Spleen (tissue), 7 donors: ENCODE measurements around the gene ZIC1.

Source experiments
- CTCF ChIP-seq, 11 experiments: fragments of 200-600 bp in 7 of 11; fragments of 450-650 bp in 4 of 11; sonication (generic) in 4 of 11; IDR thresholded peaks in 8 of 11; conservative IDR thresholded peaks in 3 of 11; 1 replicate in 7 of 11; 2 replicates in 4 of 11; pipeline versions ENCODE4 v1.4.0 to v1.8.0; 2016 to 2021; ENCODE audit warnings: antibody characterized with exemption in 11 of 11, inconsistent platforms in 4 of 11, mild to moderate bottlenecking in 1 of 11
- POLR2A ChIP-seq, 3 donors: fragments of 450-650 bp; IDR thresholded peaks; one replicate each; pipeline ENCODE4 v1.5.1; 2017; ENCODE audit warnings: antibody characterized with exemption in 3 of 3, mild to moderate bottlenecking in 1 of 3
- POLR2AphosphoS5 ChIP-seq, 3 donors: sonication (generic); formaldehyde crosslinking; IDR thresholded peaks; one replicate each; pipeline ENCODE4 v1.5.1; 2017; ENCODE audit warnings: antibody characterized with exemption in 3 of 3
- donor health status: DM: no; HTN: no; CAD: no; lungs with moderate emphysema.
- donor health status: DM: no; HTN: no; CAD: no.
- donor health status: DM: no; HTN: no; CAD: no.

GRCh38 chr3:147384210-147385058, 24.7 kb upstream of the ZIC1 start:
- TF ChIP-seq POLR2A (IDR thresholded peaks at IDR 0.05) (no peak), POLR2AphosphoS5 (IDR thresholded peaks at IDR 0.05) (no peak), CTCF (IDR thresholded peaks at IDR 0.05 in 8 of 11, conservative IDR thresholded peaks at IDR 0.05 in 3 of 11) (no peak)
